ENCODE measurements around the gene PDP2.
"Not testable (repeated sequence)": the region's sequence is repeated elsewhere in the genome, so short reads cannot be mapped to it uniquely, and the experiment has no call there.

The PDP2 gene

DNA sequence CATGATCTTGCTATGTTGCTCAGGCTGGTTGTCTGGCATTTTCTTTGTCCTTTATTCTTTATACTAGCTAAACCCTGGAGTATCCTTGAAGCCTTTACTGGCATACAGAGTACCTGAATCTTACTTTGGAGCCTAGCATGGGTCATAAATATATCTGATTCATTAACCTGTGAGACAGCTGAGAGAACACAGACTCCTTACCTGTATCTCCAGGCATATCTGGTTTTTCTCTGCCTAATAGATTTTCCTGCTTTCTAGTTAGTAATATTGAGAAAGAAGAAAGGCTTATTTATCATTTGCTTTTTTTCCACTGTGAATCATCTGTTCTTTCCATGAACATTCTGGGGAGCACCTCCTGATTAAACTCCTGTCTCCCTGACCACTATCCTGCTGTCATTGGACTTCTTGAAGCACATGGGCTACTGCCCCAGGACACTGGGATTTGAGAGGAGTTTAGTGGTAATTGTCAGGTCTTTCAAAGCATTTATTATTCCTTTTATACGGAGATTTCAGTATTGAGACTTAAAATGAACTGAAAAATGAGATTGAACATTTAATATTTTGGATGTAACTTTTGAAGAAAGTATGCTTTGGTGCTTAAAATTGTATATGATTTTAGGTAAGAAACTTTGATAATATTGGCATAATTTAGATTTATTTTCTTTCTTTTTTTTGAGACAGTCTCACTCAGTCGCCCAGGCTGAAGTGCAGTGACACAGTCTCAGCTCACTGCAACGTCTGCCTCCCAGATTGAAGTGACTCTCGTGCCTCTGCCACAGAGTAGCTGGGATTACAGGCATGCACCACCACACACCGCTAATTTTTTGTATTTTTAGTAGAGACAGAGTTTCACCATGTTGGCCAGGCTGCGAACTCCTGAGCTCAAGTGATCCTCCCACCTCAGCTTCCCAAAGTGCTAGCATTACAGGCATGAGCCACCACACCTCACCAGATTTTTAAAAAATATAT, 8.6 kb downstream of the PDP2 start:
- FAIRE-seq (no peak), DNase-seq (ENCODE audit: insufficient read length) (no peak)
- no peak for TF ChIP-seq POLR2AphosphoS5 (IDR thresholded peaks at IDR 0.05; ENCODE audit: low read depth, low read length)
- TF ChIP-seq POLR2A (IDR thresholded peaks at IDR 0.05; ENCODE audit: low read depth, low read length) = no peak
- TF ChIP-seq TAF1 (IDR thresholded peaks at IDR 0.05; ENCODE audit: borderline replicate concordance, low read depth, low read length) = no peak

DNA sequence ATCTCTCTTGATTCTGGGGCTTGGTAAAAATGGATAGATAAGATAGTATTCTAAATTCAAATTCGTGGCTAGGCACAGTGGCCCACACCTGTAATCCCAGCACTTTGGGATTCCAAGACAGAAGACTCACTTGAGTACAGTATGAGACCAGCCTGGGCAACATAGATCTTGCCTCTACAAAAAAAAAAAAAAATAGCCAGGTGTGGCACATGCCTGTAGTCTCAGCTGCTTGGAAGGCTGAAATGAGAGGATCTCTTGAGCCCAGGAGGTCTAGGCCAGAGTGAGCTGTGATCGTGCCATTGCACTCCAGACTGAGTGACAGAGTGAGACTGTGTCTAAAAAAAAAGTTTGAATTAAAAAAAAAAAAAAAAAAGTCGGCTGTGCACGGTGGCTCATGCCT, 9.3 kb downstream of the PDP2 start:
- TF ChIP-seq POLR2AphosphoS5 (IDR thresholded peaks at IDR 0.05; ENCODE audit: low read depth, low read length) = no peak
- DNase-seq (ENCODE audit: insufficient read length) = no peak
- no peak for FAIRE-seq

- DNase-seq (ENCODE audit: insufficient read length) = no peak
- TF ChIP-seq POLR2AphosphoS5 (IDR thresholded peaks at IDR 0.05; ENCODE audit: low read depth, low read length) = no peak
- TF ChIP-seq TAF1 (IDR thresholded peaks at IDR 0.05; ENCODE audit: borderline replicate concordance, low read depth, low read length) = no peak
- TF ChIP-seq POLR2A (IDR thresholded peaks at IDR 0.05; ENCODE audit: low read depth, low read length) = no peak
- no peak for FAIRE-seq
These were observed 10.5 kb downstream of the PDP2 start for GRCh38 chr16:66890799-66891198.

DNA sequence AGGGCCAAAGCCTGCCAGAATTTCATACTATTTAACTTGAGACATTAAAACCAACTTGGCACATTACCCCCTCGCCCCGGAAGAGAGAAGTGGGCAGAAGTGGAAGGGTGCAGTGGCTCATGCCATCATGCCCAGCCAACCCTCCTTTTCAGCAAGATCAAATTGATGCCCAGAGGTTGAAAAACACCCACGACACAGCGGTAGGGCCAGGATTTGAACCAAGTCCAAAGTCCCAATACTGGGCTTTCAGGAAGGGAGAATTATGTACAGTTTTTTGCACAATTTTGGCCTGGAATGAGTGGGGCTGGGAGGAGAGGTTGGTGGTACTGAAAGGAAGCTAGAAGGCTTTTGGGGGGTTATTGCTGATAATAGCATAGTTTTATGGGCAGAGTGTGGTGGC, 11.0 kb downstream of the PDP2 start:
- no peak for FAIRE-seq
- TF ChIP-seq POLR2AphosphoS5 (IDR thresholded peaks at IDR 0.05; ENCODE audit: low read depth, low read length) (no peak), TAF1 (IDR thresholded peaks at IDR 0.05; ENCODE audit: borderline replicate concordance, low read depth, low read length) (no peak), POLR2A (IDR thresholded peaks at IDR 0.05; ENCODE audit: low read depth, low read length) (no peak)

GRCh38 chr16:66891797-66892196, 11.5 kb downstream of the PDP2 start:
- FAIRE-seq (no peak), DNase-seq (ENCODE audit: insufficient read length) (no peak)
- TF ChIP-seq POLR2A (IDR thresholded peaks at IDR 0.05; ENCODE audit: low read depth, low read length) = no peak

More for the DNA sequence above, 11.0 kb downstream of the PDP2 start:
- DNase-seq (ENCODE audit: insufficient read length) = no peak

DNA sequence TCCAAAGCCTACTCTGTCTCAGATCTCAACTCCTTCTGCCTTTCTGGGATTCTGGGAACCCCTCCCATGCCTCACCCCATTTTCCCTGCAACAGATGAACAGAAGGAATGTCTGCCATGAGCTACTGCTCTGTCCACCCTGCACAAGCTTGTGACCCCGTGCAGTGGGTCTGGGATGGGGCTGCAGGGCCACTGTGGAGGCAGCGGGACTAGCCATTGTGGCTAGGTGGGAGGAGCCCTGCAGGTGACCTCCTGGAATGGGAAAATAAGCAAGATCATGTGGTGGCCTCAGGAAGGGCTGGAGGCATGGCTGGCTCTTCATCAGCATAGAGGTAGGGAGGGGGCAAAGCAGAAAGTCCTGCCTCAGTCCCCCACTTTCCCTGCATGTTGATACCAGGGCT, 13.7 kb downstream of the PDP2 start:
- TF ChIP-seq POLR2AphosphoS5 (IDR thresholded peaks at IDR 0.05; ENCODE audit: low read depth, low read length) (no peak), TAF1 (IDR thresholded peaks at IDR 0.05; ENCODE audit: borderline replicate concordance, low read depth, low read length) (no peak), POLR2A (IDR thresholded peaks at IDR 0.05; ENCODE audit: low read depth, low read length) (no peak)
- no peak for DNase-seq (ENCODE audit: insufficient read length)
- FAIRE-seq = no peak

GRCh38 chr16:66894948-66895688, 14.8 kb downstream of the PDP2 start:
- TF ChIP-seq POLR2A (IDR thresholded peaks at IDR 0.05; ENCODE audit: low read depth, low read length) (no peak), TAF1 (IDR thresholded peaks at IDR 0.05; ENCODE audit: borderline replicate concordance, low read depth, low read length) (no peak), POLR2AphosphoS5 (IDR thresholded peaks at IDR 0.05; ENCODE audit: low read depth, low read length) (no peak)
- DNase-seq (ENCODE audit: insufficient read length) (peak; percentile 46), FAIRE-seq (peak; percentile 58)

- no peak for FAIRE-seq
- no peak for TF ChIP-seq TAF1 (IDR thresholded peaks at IDR 0.05; ENCODE audit: borderline replicate concordance, low read depth, low read length)
- TF ChIP-seq POLR2AphosphoS5 (IDR thresholded peaks at IDR 0.05; ENCODE audit: low read depth, low read length) = no peak
- no peak for TF ChIP-seq POLR2A (IDR thresholded peaks at IDR 0.05; ENCODE audit: low read depth, low read length)
- DNase-seq (ENCODE audit: insufficient read length) = no peak
These were observed 15.3 kb downstream of the PDP2 start for GRCh38 chr16:66895689-66895979.

DNA sequence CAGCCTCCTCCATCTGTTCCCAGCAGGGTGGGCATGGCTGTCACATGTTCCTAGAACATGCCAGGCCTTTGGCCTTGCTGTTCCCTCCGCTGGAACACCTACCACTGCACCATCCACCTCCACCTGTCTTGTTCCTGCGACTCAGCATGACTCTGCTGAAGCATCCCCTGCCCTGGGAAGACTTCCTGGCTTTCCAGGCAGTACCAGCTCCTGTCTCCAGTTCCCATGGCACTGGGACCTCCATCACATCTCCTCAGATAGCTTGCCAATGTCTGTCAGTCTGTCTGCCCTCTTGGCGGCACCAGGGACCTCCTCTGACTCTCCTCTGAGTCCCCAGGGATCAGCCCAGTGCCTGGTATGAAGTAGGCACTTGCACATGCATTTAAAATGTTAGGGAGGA, 15.7 kb downstream of the PDP2 start:
- TF ChIP-seq TAF1 (IDR thresholded peaks at IDR 0.05; ENCODE audit: borderline replicate concordance, low read depth, low read length) = no peak
- no peak for TF ChIP-seq POLR2AphosphoS5 (IDR thresholded peaks at IDR 0.05; ENCODE audit: low read depth, low read length)
- no peak for TF ChIP-seq POLR2A (IDR thresholded peaks at IDR 0.05; ENCODE audit: low read depth, low read length)
- FAIRE-seq = no peak
- no peak for DNase-seq (ENCODE audit: insufficient read length)

DNA sequence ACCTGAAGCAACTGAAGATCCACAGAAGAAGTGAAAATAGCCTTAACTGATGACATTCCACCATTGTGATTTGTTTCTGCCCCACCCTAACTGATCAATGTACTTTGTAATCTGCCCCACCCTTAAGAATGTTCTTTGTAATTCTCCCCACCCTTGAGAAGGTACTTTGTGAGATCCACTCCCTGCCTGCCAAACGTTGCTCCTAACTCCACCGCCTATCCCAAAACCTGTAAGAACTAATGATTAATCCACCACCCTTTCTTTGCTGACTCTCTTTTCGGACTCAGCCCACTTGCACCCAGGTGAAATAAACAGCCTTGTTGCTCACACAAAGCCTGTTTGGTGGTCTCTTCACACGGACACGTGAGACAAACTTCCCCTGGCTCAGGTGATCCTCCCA, 16.4 kb downstream of the PDP2 start:
- not testable (repeated sequence) for DNase-seq (ENCODE audit: insufficient read length); FAIRE-seq

GRCh38 chr16:66898207-66898606, 17.9 kb downstream of the PDP2 start:
- FAIRE-seq (no peak), DNase-seq (ENCODE audit: insufficient read length) (no peak)
- TF ChIP-seq TAF1 (IDR thresholded peaks at IDR 0.05; ENCODE audit: borderline replicate concordance, low read depth, low read length) (no peak), POLR2AphosphoS5 (IDR thresholded peaks at IDR 0.05; ENCODE audit: low read depth, low read length) (no peak), POLR2A (IDR thresholded peaks at IDR 0.05; ENCODE audit: low read depth, low read length) (no peak)

DNA sequence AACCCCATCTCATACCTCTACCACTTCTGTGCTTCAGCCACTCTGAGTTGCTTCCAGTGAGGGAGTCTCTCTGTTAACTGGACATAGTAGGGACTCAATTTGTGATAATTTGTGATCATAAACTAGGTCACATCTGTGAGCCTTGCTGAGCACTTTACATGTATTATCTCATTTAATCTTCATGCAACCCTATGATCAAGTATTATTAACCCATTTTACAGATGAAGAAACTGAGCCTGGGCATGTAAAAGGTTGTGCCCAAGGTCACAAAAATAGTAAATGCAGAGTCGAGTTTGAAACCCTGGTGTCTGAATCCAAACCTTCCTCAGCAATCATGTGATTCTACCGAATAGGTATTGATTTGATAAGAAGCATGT, 18.6 kb downstream of the PDP2 start:
- no peak for TF ChIP-seq TAF1 (IDR thresholded peaks at IDR 0.05; ENCODE audit: borderline replicate concordance, low read depth, low read length)
- no peak for TF ChIP-seq POLR2A (IDR thresholded peaks at IDR 0.05; ENCODE audit: low read depth, low read length)
- TF ChIP-seq POLR2AphosphoS5 (IDR thresholded peaks at IDR 0.05; ENCODE audit: low read depth, low read length) = no peak
- FAIRE-seq = no peak
- DNase-seq (ENCODE audit: insufficient read length) = no peak
